GM23338 (cell line): ENCODE data around the gene CPNE7. TPM values are rescaled to one million over a fixed set of nuclear protein-coding genes. Genes with fewer than 3 reads are reported as not detected.

Source experiments
- ATAC-seq: fragments of 200-7000 bp; cut with Tn5 transposase; 3 replicates; pipeline ENCODE4 v1.9.1; 2020
- DNase-seq: peaks from one replicate; pipeline ENCODE4 v3.0.0-alpha.2; 2015; ENCODE audit warnings: low spot score
- H2AFZ ChIP-seq: fragments of 200-600 bp; sonication (generic); 2 replicates; pipeline ENCODE4 v1.8.0; 2016; ENCODE audit warnings: antibody characterized with exemption, mild to moderate bottlenecking, moderate library complexity
- H3F3A ChIP-seq: fragments of 200-600 bp; sonication (generic); replicated peaks from 2 replicates; pipeline ENCODE4 v1.8.0; 2017; ENCODE audit warnings: antibody characterized with exemption, mixed run types, low read depth
- H3K27ac ChIP-seq: fragments of 200-600 bp; sonication (generic); 2 replicates; pipeline ENCODE4 v1.6.1; 2016; ENCODE audit warnings: low read depth
- H3K27me3 ChIP-seq: fragments of 200-600 bp; sonication (generic); 2 replicates; pipeline ENCODE4 v1.8.0; 2016; ENCODE audit warnings: mild to moderate bottlenecking, mixed run types, moderate library complexity; ENCODE audit not compliant: insufficient read depth
- H3K36me3 ChIP-seq: fragments of 200-600 bp; sonication (generic); 2 replicates; pipeline ENCODE4 v1.8.0; 2016; ENCODE audit warnings: mild to moderate bottlenecking; ENCODE audit not compliant: insufficient read depth
- H3K4me1 ChIP-seq: fragments of 200-600 bp; sonication (generic); 2 replicates; pipeline ENCODE4 v1.8.0; 2016; ENCODE audit warnings: mild to moderate bottlenecking, moderate library complexity; ENCODE audit not compliant: insufficient read depth
- H3K4me2 ChIP-seq: fragments of 200-600 bp; sonication (generic); 2 replicates; pipeline ENCODE4 v1.7.1; 2017; ENCODE audit warnings: mixed run types
- H3K4me3 ChIP-seq: fragments of 200-600 bp; sonication (generic); 2 replicates; pipeline ENCODE4 v1.6.1; 2016; ENCODE audit warnings: mixed run types
- H3K79me2 ChIP-seq: fragments of 200-600 bp; sonication (generic); replicated peaks from 2 replicates; pipeline ENCODE4 v1.8.0; 2017; ENCODE audit warnings: mild to moderate bottlenecking; ENCODE audit not compliant: insufficient read depth
- H3K9me2 ChIP-seq: fragments of 200-600 bp; sonication (generic); 2 replicates; pipeline ENCODE4 v1.8.0; 2017; ENCODE audit not compliant: insufficient read depth
- H4K20me1 ChIP-seq: fragments of 200-600 bp; sonication (generic); replicated peaks from 2 replicates; pipeline ENCODE4 v1.8.0; 2017; ENCODE audit warnings: mild to moderate bottlenecking; ENCODE audit not compliant: insufficient read depth
- H3K27ac Mint-ChIP-seq: 2 replicates; pipeline ENCODE4 v1.8.0; 2020; ENCODE audit warnings: inconsistent platforms, mild to moderate bottlenecking, moderate library complexity, mixed read lengths
- H3K27me3 Mint-ChIP-seq: 3 replicates; pipeline ENCODE4 v1.8.0; 2022; ENCODE audit warnings: low read depth, mild to moderate bottlenecking, moderate library complexity, mixed read lengths, inconsistent platforms; ENCODE audit not compliant: insufficient read depth, poor library complexity
- H3K36me3 Mint-ChIP-seq: 3 replicates; pipeline ENCODE4 v1.8.0; 2021; ENCODE audit warnings: low read depth, mild to moderate bottlenecking, inconsistent platforms, moderate library complexity, mixed read lengths
- H3K4me1 Mint-ChIP-seq: 3 replicates; pipeline ENCODE4 v1.8.0; 2020; ENCODE audit warnings: mild to moderate bottlenecking, inconsistent platforms, mixed read lengths
- H3K4me3 Mint-ChIP-seq: 3 replicates; pipeline ENCODE4 v1.8.0; 2021; ENCODE audit warnings: moderate library complexity, mild to moderate bottlenecking, inconsistent platforms, mixed read lengths
- H3K9me3 Mint-ChIP-seq: 3 replicates; pipeline ENCODE4 v1.8.0; 2020; ENCODE audit warnings: moderate library complexity, mild to moderate bottlenecking, inconsistent platforms, mixed read lengths
- JUNB ChIP-seq: IDR thresholded peaks from one replicate; pipeline ENCODE4 v1.6.1; 2016; ENCODE audit warnings: antibody characterized with exemption; ENCODE audit not compliant: unreplicated experiment
- POLR2AphosphoS5 ChIP-seq: IDR thresholded peaks from 2 replicates; pipeline ENCODE4 v1.6.1; 2016; ENCODE audit warnings: antibody characterized with exemption, low read depth
- ZNF331 ChIP-seq: fragments of 250-450 bp; sonication (Bioruptor Pico); IDR thresholded peaks from 2 replicates; pipeline ENCODE4 v1.5.0; 2020; ENCODE audit warnings: low read depth, mild to moderate bottlenecking, moderate library complexity
- polyA plus RNA-seq: library from polyadenylated mRNA; unstranded; fragments of >200 nt; fragmentation: Nextera tagmentation; extraction: Ambion mirVana; gene quantifications from 2 replicates; pipeline ENCODE4 v1.2.1, GENCODE V29; 2016
- total RNA-seq: library from RNA; depleted of rRNA; stranded (reverse); fragments of >200 nt; shearing (Covaris generic); gene quantifications from 2 replicates; pipeline ENCODE4 v1.2.3, GENCODE V29; 2014
- TF ChIP-seq, protein P1 (sequence below): fragments of 250-450 bp; sonication (Bioruptor Pico); IDR thresholded peaks from 2 replicates; pipeline ENCODE4 v1.5.0; 2020; ENCODE audit warnings: mild to moderate bottlenecking, moderate library complexity
- TF ChIP-seq, protein P2 (sequence below): IDR thresholded peaks from one replicate; pipeline ENCODE4 v1.6.1; 2018; ENCODE audit warnings: antibody characterized with exemption; ENCODE audit not compliant: unreplicated experiment

CPNE7 gene
- total and polyA plus RNA-seq, 2 experiments from 2014 or later = 11.2 to 15.7 TPM

DNA sequence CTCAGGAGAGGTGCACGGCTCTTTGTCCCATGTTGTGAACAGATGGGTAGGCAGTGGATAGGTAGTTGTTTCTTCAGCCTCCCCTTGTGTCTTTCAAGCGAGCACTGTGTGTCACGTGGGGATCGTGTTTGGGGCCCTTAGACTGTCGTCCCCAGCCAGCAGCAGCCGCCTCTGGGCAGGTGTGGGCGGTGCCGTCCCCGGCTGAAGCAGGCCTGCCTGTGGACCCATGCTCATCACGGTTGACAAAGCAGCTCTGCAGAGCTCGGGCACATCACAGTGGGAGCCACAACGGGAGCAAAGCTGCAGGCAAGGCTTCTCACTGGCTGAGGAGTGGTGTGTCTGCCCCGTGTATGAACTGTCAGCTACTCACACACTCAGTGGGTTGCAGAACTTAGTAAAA lies 19.8 kb upstream of the CPNE7 start:
- peaks cover 38% of the 10 kb centered on the region for H3F3A ChIP-seq
- H3K4me1 ChIP-seq = no peaks in the 10 kb centered on the region
- no peak overlapping the region for H3K4me3 ChIP-seq
- H3K4me3 Mint-ChIP-seq = no peak overlapping the region
- peaks cover 3% of the 10 kb centered on the region for H3K79me2 ChIP-seq
- H3K27me3 Mint-ChIP-seq = peaks cover 15% of the 10 kb centered on the region
- ATAC-seq (no peak), DNase-seq (no peak)
- no peaks in the 10 kb centered on the region; the same call in 1 of the 2 replicates for H4K20me1 ChIP-seq
- peaks cover 6% of the 10 kb centered on the region; the same call in 2 of the 3 replicates for H3K4me1 Mint-ChIP-seq
- no peak overlapping the region for H2AFZ ChIP-seq
- no peaks in the 10 kb centered on the region for H3K9me2 ChIP-seq
- no peak overlapping the region; the same call in 1 of the 2 replicates for H3K27ac Mint-ChIP-seq
- H3K9me3 Mint-ChIP-seq = no peaks in the 10 kb centered on the region
- no peak overlapping the region for H3K27ac ChIP-seq
- H3K27me3 ChIP-seq = no peaks in the 10 kb centered on the region
- H3K4me2 ChIP-seq = no peak overlapping the region
- peaks cover 58% of the 10 kb centered on the region for H3K36me3 Mint-ChIP-seq
- H3K36me3 ChIP-seq = 0 out of 2 replicates have a peak, but pooled peaks cover 9% of the 10 kb centered on the region
- TF ChIP-seq ZNF331 (CRISPR knock-in tag) (no peak), JUNB (no peak), POLR2AphosphoS5 (no peak)
- TF ChIP-seq, protein P1, sequence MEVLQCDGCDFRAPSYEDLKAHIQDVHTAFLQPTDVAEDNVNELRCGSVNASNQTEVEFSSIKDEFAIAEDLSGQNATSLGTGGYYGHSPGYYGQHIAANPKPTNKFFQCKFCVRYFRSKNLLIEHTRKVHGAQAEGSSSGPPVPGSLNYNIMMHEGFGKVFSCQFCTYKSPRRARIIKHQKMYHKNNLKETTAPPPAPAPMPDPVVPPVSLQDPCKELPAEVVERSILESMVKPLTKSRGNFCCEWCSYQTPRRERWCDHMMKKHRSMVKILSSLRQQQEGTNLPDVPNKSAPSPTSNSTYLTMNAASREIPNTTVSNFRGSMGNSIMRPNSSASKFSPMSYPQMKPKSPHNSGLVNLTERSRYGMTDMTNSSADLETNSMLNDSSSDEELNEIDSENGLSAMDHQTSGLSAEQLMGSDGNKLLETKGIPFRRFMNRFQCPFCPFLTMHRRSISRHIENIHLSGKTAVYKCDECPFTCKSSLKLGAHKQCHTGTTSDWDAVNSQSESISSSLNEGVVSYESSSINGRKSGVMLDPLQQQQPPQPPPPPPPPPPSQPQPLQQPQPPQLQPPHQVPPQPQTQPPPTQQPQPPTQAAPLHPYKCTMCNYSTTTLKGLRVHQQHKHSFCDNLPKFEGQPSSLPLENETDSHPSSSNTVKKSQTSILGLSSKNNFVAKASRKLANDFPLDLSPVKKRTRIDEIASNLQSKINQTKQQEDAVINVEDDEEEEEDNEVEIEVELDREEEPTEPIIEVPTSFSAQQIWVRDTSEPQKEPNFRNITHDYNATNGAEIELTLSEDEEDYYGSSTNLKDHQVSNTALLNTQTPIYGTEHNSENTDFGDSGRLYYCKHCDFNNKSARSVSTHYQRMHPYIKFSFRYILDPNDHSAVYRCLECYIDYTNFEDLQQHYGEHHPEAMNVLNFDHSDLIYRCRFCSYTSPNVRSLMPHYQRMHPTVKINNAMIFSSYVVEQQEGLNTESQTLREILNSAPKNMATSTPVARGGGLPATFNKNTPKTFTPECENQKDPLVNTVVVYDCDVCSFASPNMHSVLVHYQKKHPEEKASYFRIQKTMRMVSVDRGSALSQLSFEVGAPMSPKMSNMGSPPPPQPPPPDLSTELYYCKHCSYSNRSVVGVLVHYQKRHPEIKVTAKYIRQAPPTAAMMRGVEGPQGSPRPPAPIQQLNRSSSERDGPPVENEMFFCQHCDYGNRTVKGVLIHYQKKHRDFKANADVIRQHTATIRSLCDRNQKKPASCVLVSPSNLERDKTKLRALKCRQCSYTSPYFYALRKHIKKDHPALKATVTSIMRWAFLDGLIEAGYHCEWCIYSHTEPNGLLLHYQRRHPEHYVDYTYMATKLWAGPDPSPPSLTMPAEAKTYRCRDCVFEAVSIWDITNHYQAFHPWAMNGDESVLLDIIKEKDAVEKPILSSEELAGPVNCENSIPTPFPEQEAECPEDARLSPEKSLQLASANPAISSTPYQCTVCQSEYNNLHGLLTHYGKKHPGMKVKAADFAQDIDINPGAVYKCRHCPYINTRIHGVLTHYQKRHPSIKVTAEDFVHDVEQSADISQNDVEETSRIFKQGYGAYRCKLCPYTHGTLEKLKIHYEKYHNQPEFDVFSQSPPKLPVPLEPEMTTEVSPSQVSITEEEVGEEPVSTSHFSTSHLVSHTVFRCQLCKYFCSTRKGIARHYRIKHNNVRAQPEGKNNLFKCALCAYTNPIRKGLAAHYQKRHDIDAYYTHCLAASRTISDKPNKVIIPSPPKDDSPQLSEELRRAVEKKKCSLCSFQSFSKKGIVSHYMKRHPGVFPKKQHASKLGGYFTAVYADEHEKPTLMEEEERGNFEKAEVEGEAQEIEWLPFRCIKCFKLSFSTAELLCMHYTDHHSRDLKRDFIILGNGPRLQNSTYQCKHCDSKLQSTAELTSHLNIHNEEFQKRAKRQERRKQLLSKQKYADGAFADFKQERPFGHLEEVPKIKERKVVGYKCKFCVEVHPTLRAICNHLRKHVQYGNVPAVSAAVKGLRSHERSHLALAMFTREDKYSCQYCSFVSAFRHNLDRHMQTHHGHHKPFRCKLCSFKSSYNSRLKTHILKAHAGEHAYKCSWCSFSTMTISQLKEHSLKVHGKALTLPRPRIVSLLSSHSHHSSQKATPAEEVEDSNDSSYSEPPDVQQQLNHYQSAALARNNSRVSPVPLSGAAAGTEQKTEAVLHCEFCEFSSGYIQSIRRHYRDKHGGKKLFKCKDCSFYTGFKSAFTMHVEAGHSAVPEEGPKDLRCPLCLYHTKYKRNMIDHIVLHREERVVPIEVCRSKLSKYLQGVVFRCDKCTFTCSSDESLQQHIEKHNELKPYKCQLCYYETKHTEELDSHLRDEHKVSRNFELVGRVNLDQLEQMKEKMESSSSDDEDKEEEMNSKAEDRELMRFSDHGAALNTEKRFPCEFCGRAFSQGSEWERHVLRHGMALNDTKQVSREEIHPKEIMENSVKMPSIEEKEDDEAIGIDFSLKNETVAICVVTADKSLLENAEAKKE (CRISPR knock-in tag) = no peak
- TF ChIP-seq, protein P2, sequence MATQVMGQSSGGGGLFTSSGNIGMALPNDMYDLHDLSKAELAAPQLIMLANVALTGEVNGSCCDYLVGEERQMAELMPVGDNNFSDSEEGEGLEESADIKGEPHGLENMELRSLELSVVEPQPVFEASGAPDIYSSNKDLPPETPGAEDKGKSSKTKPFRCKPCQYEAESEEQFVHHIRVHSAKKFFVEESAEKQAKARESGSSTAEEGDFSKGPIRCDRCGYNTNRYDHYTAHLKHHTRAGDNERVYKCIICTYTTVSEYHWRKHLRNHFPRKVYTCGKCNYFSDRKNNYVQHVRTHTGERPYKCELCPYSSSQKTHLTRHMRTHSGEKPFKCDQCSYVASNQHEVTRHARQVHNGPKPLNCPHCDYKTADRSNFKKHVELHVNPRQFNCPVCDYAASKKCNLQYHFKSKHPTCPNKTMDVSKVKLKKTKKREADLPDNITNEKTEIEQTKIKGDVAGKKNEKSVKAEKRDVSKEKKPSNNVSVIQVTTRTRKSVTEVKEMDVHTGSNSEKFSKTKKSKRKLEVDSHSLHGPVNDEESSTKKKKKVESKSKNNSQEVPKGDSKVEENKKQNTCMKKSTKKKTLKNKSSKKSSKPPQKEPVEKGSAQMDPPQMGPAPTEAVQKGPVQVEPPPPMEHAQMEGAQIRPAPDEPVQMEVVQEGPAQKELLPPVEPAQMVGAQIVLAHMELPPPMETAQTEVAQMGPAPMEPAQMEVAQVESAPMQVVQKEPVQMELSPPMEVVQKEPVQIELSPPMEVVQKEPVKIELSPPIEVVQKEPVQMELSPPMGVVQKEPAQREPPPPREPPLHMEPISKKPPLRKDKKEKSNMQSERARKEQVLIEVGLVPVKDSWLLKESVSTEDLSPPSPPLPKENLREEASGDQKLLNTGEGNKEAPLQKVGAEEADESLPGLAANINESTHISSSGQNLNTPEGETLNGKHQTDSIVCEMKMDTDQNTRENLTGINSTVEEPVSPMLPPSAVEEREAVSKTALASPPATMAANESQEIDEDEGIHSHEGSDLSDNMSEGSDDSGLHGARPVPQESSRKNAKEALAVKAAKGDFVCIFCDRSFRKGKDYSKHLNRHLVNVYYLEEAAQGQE = no peak
